GM12878 (cell line): ENCODE measurements around the gene SPINT1. TPM values are rescaled to one million over a fixed set of nuclear protein-coding genes. Genes with fewer than 3 reads are reported as not detected.
A peak's percentile ranks its signal among the peaks of the same experiment; 100 is the strongest.

Experiments
- ASH2L ChIP-seq: fragments of 300-600, 200-600 bp; sonication (generic); IDR thresholded peaks from 2 replicates; pipeline ENCODE4 v1.6.1; 2017; ENCODE audit warnings: low read depth, mild to moderate bottlenecking, borderline replicate concordance
- CBX5 ChIP-seq: sonication (generic); IDR thresholded peaks from 2 replicates; pipeline ENCODE4 v1.6.1; 2016; ENCODE audit warnings: low read depth, moderate library complexity, mild to moderate bottlenecking, inconsistent platforms
- CEBPZ ChIP-seq: fragments of 150-350 bp; IDR thresholded peaks from 2 replicates; pipeline ENCODE4 v1.6.1; 2016; ENCODE audit warnings: low read depth, low read length
- CREB1 ChIP-seq: IDR thresholded peaks from 2 replicates; pipeline ENCODE4 v1.6.1; 2012; ENCODE audit warnings: low read depth, mild to moderate bottlenecking, inconsistent platforms
- EP300 ChIP-seq, 2 experiments: fragments of 150-350 bp in 1 of 2; IDR thresholded peaks; 2 replicates each; pipeline ENCODE4 v1.6.1; 2011 to 2012; ENCODE audit warnings: low read depth in 2 of 2, low read length in 2 of 2, borderline replicate concordance in 1 of 2, improper control_type of control experiment in 1 of 2, inconsistent platforms in 1 of 2; ENCODE audit not compliant: control insufficient read depth in 1 of 2
- FOS ChIP-seq: IDR thresholded peaks from 3 replicates; pipeline ENCODE4 v1.6.1; 2011; ENCODE audit warnings: borderline replicate concordance; ENCODE audit not compliant: insufficient read length; ENCODE audit errors: extremely low read depth
- IKZF1 ChIP-seq: fragments of 450-650 bp; conservative IDR thresholded peaks from 2 replicates; pipeline ENCODE4 v1.6.1; 2017; ENCODE audit warnings: antibody characterized with exemption, mild to moderate bottlenecking
- IRF3 ChIP-seq: fragments of 450-650 bp; IDR thresholded peaks from 2 replicates; pipeline ENCODE4 v1.6.1; 2014; ENCODE audit warnings: mild to moderate bottlenecking
- MEF2A ChIP-seq: IDR thresholded peaks from 2 replicates; pipeline ENCODE4 v1.6.1; 2011; ENCODE audit warnings: low read depth, mild to moderate bottlenecking, low read length, moderate library complexity; ENCODE audit not compliant: insufficient read depth
- NBN ChIP-seq: fragments of 450-650 bp; IDR thresholded peaks from 2 replicates; pipeline ENCODE4 v1.6.1; 2016
- NKRF ChIP-seq: fragments of 450-650 bp; conservative IDR thresholded peaks from 2 replicates; pipeline ENCODE4 v1.6.1; 2017; ENCODE audit warnings: mild to moderate bottlenecking, moderate library complexity
- POLR2AphosphoS2 ChIP-seq: IDR thresholded peaks from 2 replicates; pipeline ENCODE4 v1.6.1; 2011; ENCODE audit warnings: low read depth, mild to moderate bottlenecking, low read length, improper control_type of control experiment, moderate library complexity
- RAD51 ChIP-seq: fragments of 450-650 bp; IDR thresholded peaks from 2 replicates; pipeline ENCODE4 v1.6.1; 2016; ENCODE audit warnings: moderate library complexity, mild to moderate bottlenecking, inconsistent platforms
- RB1 ChIP-seq: fragments of 450-650 bp; formaldehyde crosslinking; IDR thresholded peaks from 2 replicates; pipeline ENCODE4 v1.6.1; 2017; ENCODE audit warnings: mild to moderate bottlenecking, borderline replicate concordance
- SMC3 ChIP-seq: IDR thresholded peaks from 2 replicates; pipeline ENCODE4 v1.6.1; 2011; ENCODE audit warnings: low read length, improper control_type of control experiment, borderline replicate concordance
- SUZ12 ChIP-seq: fragments of 200-600 bp; sonication (generic); IDR thresholded peaks from one replicate; pipeline ENCODE4 v1.6.1; 2018; ENCODE audit warnings: antibody characterized with exemption, mild to moderate bottlenecking; ENCODE audit not compliant: unreplicated experiment
- TCF12 ChIP-seq: IDR thresholded peaks from 2 replicates; pipeline ENCODE4 v1.6.1; 2011; ENCODE audit warnings: low read depth, mild to moderate bottlenecking, low read length
- ZBTB11 ChIP-seq: fragments of 450-650 bp; formaldehyde crosslinking; IDR thresholded peaks from 2 replicates; pipeline ENCODE4 v1.5.0; 2022; ENCODE audit warnings: mild to moderate bottlenecking, missing genetic modification characterization
- ZNF274 ChIP-seq: IDR thresholded peaks from one replicate; pipeline ENCODE4 v1.8.0; 2011; ENCODE audit not compliant: insufficient read length, insufficient read depth
- polyA plus RNA-seq, 11 experiments: library from polyadenylated mRNA; depleted of rRNA in 4 of 11; unstranded in 6 of 11; stranded (reverse) in 5 of 11; fragments of >200 nt; fragmentation: Nextera tagmentation in 4 of 11; fragmentation: Illumina TruSeq in 1 of 11; extraction: Ambion mirVana in 4 of 11; extraction: Trizol in 1 of 11; gene quantifications; 1 replicate in 1 of 11; 2 replicates in 10 of 11; pipeline versions ENCODE4 v1.2.1 to v1.2.3, GENCODE V29; 2011 to 2016; ENCODE audit warnings: inconsistent platforms in 2 of 11, missing spikeins in 2 of 11, low read depth in 1 of 11
- total RNA-seq, 4 experiments: library from RNA; depleted of rRNA in 3 of 4; stranded (reverse); fragments of >200 nt in 3 of 4; fragmentation: Illumina TruSeq in 1 of 4; extraction: Trizol in 1 of 4; gene quantifications; 2 replicates each; pipeline versions ENCODE4 v1.2.1 to v1.2.3, GENCODE V29; 2013 to 2021

Gene SPINT1
- total and polyA plus RNA-seq, 10 of the 15 experiments (the other 5 are each of a cell fraction or from before 2014, with no cell fraction given), result 3.5 to 28.6 (median 10.2) TPM

GRCh38 chr15:40873694-40874561 is 30.1 kb downstream of the SPINT1 start, which contains the start of gene RHOV (continued):
- TF ChIP-seq CEBPZ (no peak), SUZ12 (no peak), MEF2A (no peak), POLR2AphosphoS2 (peak; percentile 91; the same call in 1 of the 2 replicates), ZNF274 (no peak), TCF12 (no peak), SMC3 (no peak; the same call in 1 of the 2 replicates), ZBTB11 (CRISPR knock-in tag) (no peak), RB1 (peak; percentile 45; the same call in 1 of the 2 replicates), IKZF1 (peak; percentile 78), FOS (no peak), ASH2L (no peak), IRF3 (no peak), EP300 (IDR thresholded peaks at IDR 0.05; ENCODE audit: borderline replicate concordance in 1 of 2, control insufficient read depth in 1 of 2, low read depth in 2 of 2, low read length in 2 of 2) (no peak), CBX5 (no peak), NBN (no peak; the same call in 1 of the 2 replicates), CREB1 (no peak), RAD51 (no peak), NKRF (peak; percentile 77; the same call in 1 of the 2 replicates)
